Ascending aorta (tissue), 2 donors: Measurements from ENCODE around the gene CD300LF. TPM values are rescaled to one million over a fixed set of nuclear protein-coding genes. Genes with fewer than 3 reads are reported as not detected.
A peak's percentile ranks its signal among the peaks of the same experiment; 100 is the strongest.

ENCODE experiments used
- DNase-seq, 2 donors: peaks; one replicate each; pipeline ENCODE4 v3.0.0-alpha.2; 2019; ENCODE audit warnings: low spot score in 2 of 2
- H3K27ac ChIP-seq, 2 donors: fragments of 200-600 bp; sonication (generic); one replicate each; pipeline ENCODE4 v1.5.1; 2016 to 2017; ENCODE audit warnings: mild to moderate bottlenecking in 1 of 2
- H3K27me3 ChIP-seq: fragments of 200-600 bp; sonication (generic); one replicate; pipeline ENCODE4 v1.5.1; 2017
- H3K36me3 ChIP-seq, 2 donors: fragments of 200-600 bp; sonication (generic); one replicate each; pipeline ENCODE4 v1.5.1; 2016
- H3K4me1 ChIP-seq, 2 donors: fragments of 200-600 bp; sonication (generic); one replicate each; pipeline ENCODE4 v1.5.1; 2016 to 2017; ENCODE audit warnings: mild to moderate bottlenecking in 1 of 2
- H3K4me3 ChIP-seq, 2 donors: fragments of 200-600 bp; sonication (generic); one replicate each; pipeline ENCODE4 v1.5.1; 2016 to 2017; ENCODE audit warnings: mild to moderate bottlenecking in 1 of 2
- H3K9me3 ChIP-seq, 2 donors: fragments of 200-600 bp; sonication (generic); one replicate each; pipeline ENCODE4 v1.5.1; 2016
- CTCF ChIP-seq, 3 experiments: fragments of 200-600 bp in 2 of 3; fragments of 450-650 bp in 1 of 3; sonication (generic) in 2 of 3; IDR thresholded peaks; one replicate each; pipeline ENCODE4 v1.5.1; 2016 to 2019; ENCODE audit warnings: antibody characterized with exemption in 3 of 3, mild to moderate bottlenecking in 1 of 3, moderate library complexity in 1 of 3
- intact Hi-C: fragments of 100-400 bp; cut with DNase I; formaldehyde crosslinking; loops from one replicate; pipeline ENCODE4 v1.15.1; 2023
- total RNA-seq: library from RNA; depleted of rRNA; stranded (reverse); fragments of >200 nt; gene quantifications from one replicate; pipeline ENCODE4 v1.1.0, GENCODE V29; 2016

Gene CD300LF
- total RNA-seq, 1 donor from 2014 or later: not detected

- TF ChIP-seq CTCF (IDR thresholded peaks at IDR 0.05): no peak
Observed at GRCh38 chr17:74750039-74750326, 37.3 kb upstream of the CD300LF start.

GRCh38 chr17:74749279-74750038 lies 36.7 kb upstream of the CD300LF start:
- peaks cover 4 to 15% of the 10 kb centered on the region in 2 donors for H3K4me1 ChIP-seq

More at GRCh38 chr17:74750039-74750326, 37.3 kb upstream of the CD300LF start:
- Histone ChIP-seq H3K27me3 (no peaks in the 10 kb centered on the region), H3K4me1 (peaks cover 4 to 12% of the 10 kb centered on the region in 2 donors), H3K9me3 (no peaks in the 10 kb centered on the region), H3K36me3 (no peaks in the 10 kb centered on the region), H3K4me3 (peak overlapping the region; percentile 92 to 99), H3K27ac (peak overlapping the region; percentile 83 to 85)
- intact Hi-C loops: no loop called here
- DNase-seq: no peak

GRCh38 chr17:74748529-74749278 lies 36.0 kb upstream of the CD300LF start, which contains the start of gene NHERF1:
NHERF1 (plus strand) TSS chr17:74748628; CDS start chr17:74748847, 219 bp downstream.
- Histone ChIP-seq H3K36me3 (no peaks in the 10 kb centered on the region), H3K27ac (peak within 1 kb of the TSS; percentile 83 to 85), H3K9me3 (no peaks in the 10 kb centered on the region), H3K4me1 (peaks cover 4 to 15% of the 10 kb centered on the region in 2 donors), H3K27me3 (no peaks in the 10 kb centered on the region), H3K4me3 (peak within 1 kb of the TSS; percentile 92 to 99)
- DNase-seq: peak; percentile 87 to 98
- TF ChIP-seq CTCF (IDR thresholded peaks at IDR 0.05): no peak
- intact Hi-C loops: loop anchor here (1.0 to 5.0 kb wide), 2 partner anchors 28 to 296 kb away; partner anchors contain the start of gene NAT9

More at GRCh38 chr17:74749279-74750038, 36.7 kb upstream of the CD300LF start:
- Histone ChIP-seq H3K27me3 (no peaks in the 10 kb centered on the region), H3K9me3 (no peaks in the 10 kb centered on the region), H3K4me3 (peak overlapping the region; percentile 92 to 99), H3K27ac (peak overlapping the region; percentile 83 to 85), H3K36me3 (no peaks in the 10 kb centered on the region)
- intact Hi-C loops: loop anchor here (5.0 kb wide), 1 partner anchor 297 kb away; no protein-coding TSS in a partner anchor
- DNase-seq: no peak
- no peak for TF ChIP-seq CTCF (IDR thresholded peaks at IDR 0.05)

GRCh38 chr17:74748279-74748528 lies 35.5 kb upstream of the CD300LF start:
- intact Hi-C loops: loop anchor here (1.0 to 5.0 kb wide), 2 partner anchors 28 to 296 kb away; partner anchors contain the start of gene NAT9
- H3K4me3 ChIP-seq: peak overlapping the region; percentile 92 to 99
- H3K27me3 ChIP-seq: no peaks in the 10 kb centered on the region
- no peaks in the 10 kb centered on the region for H3K36me3 ChIP-seq
- peaks cover 4 to 15% of the 10 kb centered on the region in 2 donors for H3K4me1 ChIP-seq
- DNase-seq: no peak
- H3K27ac ChIP-seq: peak overlapping the region; percentile 64 to 71
- peak in 1 of 3 experiments; percentile 14 for TF ChIP-seq CTCF (IDR thresholded peaks at IDR 0.05)
- no peaks in the 10 kb centered on the region for H3K9me3 ChIP-seq

GRCh38 chr17:74746922-74747321 lies 34.2 kb upstream of the CD300LF start:
- TF ChIP-seq CTCF (IDR thresholded peaks at IDR 0.05): no peak
- Histone ChIP-seq H3K4me3 (no peak overlapping the region), H3K36me3 (no peaks in the 10 kb centered on the region), H3K27ac (peak overlapping the region in 1 of 2 donors; percentile 71), H3K9me3 (no peaks in the 10 kb centered on the region), H3K27me3 (no peaks in the 10 kb centered on the region), H3K4me1 (peaks cover 4 to 15% of the 10 kb centered on the region in 2 donors)
- intact Hi-C loops: loop anchor here (5.0 kb wide), 1 partner anchor 295 kb away; no protein-coding TSS in a partner anchor
- DNase-seq: peak in 1 of 2 donors; percentile 62
